Gastroesophageal sphincter (tissue), 4 donors: Measurements from ENCODE around the gene CDH4. TPM values are rescaled to one million over a fixed set of nuclear protein-coding genes. Genes with fewer than 3 reads are reported as not detected.

Experiments
- ATAC-seq: fragments of 150-250 bp; one replicate; pipeline ENCODE4 v1.9.1; 2016; ENCODE audit warnings: mild to moderate bottlenecking, moderate library complexity
- H3K27ac ChIP-seq, 4 donors: fragments of 200-600 bp; sonication (generic) in 3 of 4; 1 replicate in 3 of 4; 2 replicates in 1 of 4; pipeline ENCODE4 v1.5.1; 2016 to 2019
- H3K27me3 ChIP-seq: fragments of 200-600 bp; sonication (generic); one replicate; pipeline ENCODE4 v1.5.1; 2019
- H3K36me3 ChIP-seq, 2 donors: fragments of 200-600 bp; sonication (generic); one replicate each; pipeline ENCODE4 v1.5.1; 2019; ENCODE audit warnings: control low read depth in 1 of 2
- H3K4me1 ChIP-seq, 3 donors: fragments of 200-600 bp; sonication (generic); 1 replicate in 2 of 3; 2 replicates in 1 of 3; pipeline ENCODE4 v1.5.1; 2016 to 2019; ENCODE audit warnings: control low read depth in 2 of 3
- H3K4me3 ChIP-seq, 2 donors: fragments of 200-600 bp; sonication (generic); one replicate each; pipeline ENCODE4 v1.5.1; 2019; ENCODE audit warnings: mild to moderate bottlenecking in 1 of 2, moderate library complexity in 1 of 2
- H3K9me3 ChIP-seq, 3 donors: fragments of 200-600 bp; sonication (generic); one replicate each; pipeline ENCODE4 v1.5.1; 2017 to 2019; ENCODE audit warnings: control low read depth in 2 of 3
- CTCF ChIP-seq, 4 experiments: fragments of 200-600 bp in 2 of 4; fragments of 450-650 bp in 2 of 4; sonication (generic) in 1 of 4; IDR thresholded peaks; one replicate each; pipeline ENCODE4 v1.5.1; 2017 to 2019; ENCODE audit warnings: antibody characterized with exemption in 4 of 4, mild to moderate bottlenecking in 2 of 4, moderate library complexity in 2 of 4
- EP300 ChIP-seq: sonication (generic); formaldehyde crosslinking; IDR thresholded peaks from one replicate; pipeline ENCODE4 v1.6.1; 2017; ENCODE audit warnings: antibody characterized with exemption, mild to moderate bottlenecking
- POLR2A ChIP-seq, 2 donors: fragments of 450-650 bp; IDR thresholded peaks; one replicate each; pipeline ENCODE4 v1.6.1; 2017; ENCODE audit warnings: antibody characterized with exemption in 2 of 2, mild to moderate bottlenecking in 2 of 2, moderate library complexity in 1 of 2
- POLR2AphosphoS5 ChIP-seq: sonication (generic); formaldehyde crosslinking; IDR thresholded peaks from one replicate; pipeline ENCODE4 v1.6.1; 2017; ENCODE audit warnings: antibody characterized with exemption
- WGBS, 2 donors: methylation state at CpG; one replicate each; pipeline ENCODE4 v1.1.5; 2018; ENCODE audit warnings: low coverage in 1 of 2; 5-methylcytosine and 5-hydroxymethylcytosine counted together
- total RNA-seq, 4 donors: library from RNA; depleted of rRNA; stranded (reverse); fragments of >200 nt; gene quantifications; one replicate each; pipeline ENCODE4 v1.1.0, GENCODE V29; 2016

CDH4 gene
- total RNA-seq, 4 donors from 2014 or later: under 0.01 to 1.5 (median 0.42) TPM; not detected in 1

DNA sequence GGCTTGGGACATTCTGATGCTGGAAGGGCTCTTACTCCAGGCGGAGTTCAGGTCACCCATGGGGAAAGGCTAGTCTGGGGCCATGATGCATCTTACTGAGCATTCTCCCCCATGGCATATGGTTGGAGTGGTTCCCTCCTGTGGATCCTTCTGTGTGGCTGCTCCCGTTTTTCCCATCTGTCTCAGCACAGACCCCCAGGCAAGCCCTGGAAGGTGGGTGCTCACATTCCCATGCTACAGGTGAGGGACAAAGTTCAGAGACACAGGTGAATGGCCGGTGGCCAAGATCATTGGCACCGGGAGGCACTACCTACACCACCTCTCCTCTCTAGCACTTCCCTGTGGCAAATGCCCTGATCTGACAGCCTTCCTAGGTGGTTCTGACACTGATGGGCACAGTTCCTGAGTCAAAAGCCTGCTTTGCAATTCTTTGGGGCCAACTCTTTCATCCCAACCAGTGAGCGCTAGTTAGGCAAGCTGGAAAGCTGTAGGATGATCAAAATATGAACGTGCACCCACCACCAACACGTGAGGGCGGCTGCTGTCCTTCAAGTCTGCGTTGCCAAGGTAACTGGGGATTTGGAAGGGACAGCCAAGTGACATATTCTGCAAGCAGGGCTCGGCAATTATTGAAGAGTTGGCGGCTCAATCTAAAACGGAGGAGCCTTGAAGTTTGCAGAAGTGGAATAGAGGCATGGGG is 124.6 kb downstream of the CDH4 start:
- no peak overlapping the region for H3K4me3 ChIP-seq
- 88 to 89% methylated on average over 8 to 10 of the region's 12 CpGs for WGBS, 2 donors

DNA sequence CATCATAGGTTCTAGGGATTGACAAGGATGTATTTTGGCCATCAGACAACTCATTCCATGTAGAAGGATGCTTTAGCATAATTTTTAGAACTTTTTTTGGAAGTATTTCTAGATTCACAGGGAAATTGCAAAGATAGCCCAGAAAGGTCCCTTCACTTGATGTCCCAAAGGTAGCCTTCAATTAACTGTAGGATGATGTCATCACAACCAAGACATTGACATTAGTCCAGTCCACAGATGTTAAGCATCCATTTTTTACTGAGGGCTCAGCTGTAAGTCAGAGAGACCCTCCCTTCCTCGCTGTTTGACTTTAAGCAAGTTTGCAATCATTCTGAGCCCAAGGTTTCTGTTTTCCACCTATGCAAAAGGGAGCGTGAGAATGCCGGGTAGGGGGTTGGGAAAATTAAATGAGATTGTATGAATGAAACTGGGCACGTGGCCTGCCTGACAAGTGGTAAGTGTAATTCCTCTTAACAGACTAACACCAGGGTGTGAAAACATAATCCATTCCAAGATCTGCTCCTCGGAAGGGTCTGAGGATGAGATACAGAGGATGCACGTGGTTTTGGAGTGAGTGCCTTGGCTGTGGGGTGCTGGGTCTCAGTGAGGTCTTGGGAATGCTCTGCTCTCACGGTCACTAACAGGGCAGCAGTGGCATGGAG is 126.8 kb downstream of the CDH4 start:
- Histone ChIP-seq H3K36me3 (no peaks in the 10 kb centered on the region), H3K4me1 (no peaks in the 10 kb centered on the region)

More for the DNA sequence above, 124.6 kb downstream of the CDH4 start:
- ATAC-seq: no peak
- Histone ChIP-seq H3K4me1 (no peaks in the 10 kb centered on the region), H3K27me3 (peaks cover 31% of the 10 kb centered on the region), H3K27ac (no peak overlapping the region), H3K36me3 (no peaks in the 10 kb centered on the region), H3K9me3 (peaks cover 0 to 5% (median 0%) of the 10 kb centered on the region in 3 donors)
- TF ChIP-seq CTCF (IDR thresholded peaks at IDR 0.05) (no peak), EP300 (no peak), POLR2AphosphoS5 (no peak), POLR2A (IDR thresholded peaks at IDR 0.05) (no peak)

DNA sequence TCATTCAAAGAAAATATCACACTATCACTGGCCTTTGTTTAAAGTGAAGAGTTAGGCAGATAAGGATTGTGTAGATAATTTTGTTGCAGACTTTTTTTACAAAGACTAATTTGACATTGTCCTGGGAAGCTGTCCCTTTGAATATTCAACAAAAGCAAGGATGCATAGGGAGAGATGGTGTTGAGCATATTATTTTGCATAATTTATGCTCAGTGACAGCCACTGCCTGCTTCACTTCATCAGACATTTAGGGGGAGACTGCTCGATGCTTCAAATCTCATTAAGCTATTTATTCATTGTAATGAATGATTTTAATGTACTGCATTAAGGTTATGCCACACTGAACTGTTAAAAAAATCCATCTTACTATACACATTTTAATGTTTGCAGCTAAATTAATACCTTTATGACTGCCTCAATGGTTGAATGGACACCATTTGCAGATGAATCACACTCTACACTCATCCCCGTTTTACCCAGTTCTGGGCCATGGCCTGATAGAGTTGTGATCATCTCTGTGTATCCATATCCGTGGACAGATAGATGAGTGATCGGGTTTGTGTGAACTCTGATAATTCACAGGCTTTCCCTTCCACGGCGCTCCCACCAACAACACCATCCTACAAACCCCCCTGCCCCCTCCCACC is 128.0 kb downstream of the CDH4 start:
- ATAC-seq: no peak
- H3K9me3 ChIP-seq: peaks cover 0 to 24% (median 0%) of the 10 kb centered on the region in 3 donors

More for the DNA sequence above, 126.8 kb downstream of the CDH4 start:
- no peak for ATAC-seq
- no peak for TF ChIP-seq POLR2AphosphoS5
- TF ChIP-seq CTCF (IDR thresholded peaks at IDR 0.05): no peak
- no peak for TF ChIP-seq POLR2A (IDR thresholded peaks at IDR 0.05)
- no peak for TF ChIP-seq EP300
- Histone ChIP-seq H3K27ac (no peak overlapping the region), H3K4me3 (no peak overlapping the region), H3K27me3 (peaks cover 9% of the 10 kb centered on the region), H3K9me3 (peaks cover 0 to 13% (median 0%) of the 10 kb centered on the region in 3 donors)
- 5 to 79% methylated on average over 3 to 4 of the region's 7 CpGs for WGBS, 2 donors

GRCh38 chr20:61380545-61380915 is 128.5 kb downstream of the CDH4 start:
- H3K27me3 ChIP-seq: peaks cover 2% of the 10 kb centered on the region
- H3K36me3 ChIP-seq: no peaks in the 10 kb centered on the region
- TF ChIP-seq POLR2AphosphoS5 (no peak), POLR2A (IDR thresholded peaks at IDR 0.05) (no peak), CTCF (IDR thresholded peaks at IDR 0.05) (no peak), EP300 (no peak)
- H3K27ac ChIP-seq: no peak overlapping the region
- H3K4me3 ChIP-seq: no peak overlapping the region
- peaks cover 0 to 24% (median 0%) of the 10 kb centered on the region in 3 donors for H3K9me3 ChIP-seq
- H3K4me1 ChIP-seq: no peaks in the 10 kb centered on the region
- ATAC-seq: no peak
- WGBS, 2 donors: 58 to 78% methylated on average over 4 to 6 of the region's 7 CpGs

More for the DNA sequence above, 128.0 kb downstream of the CDH4 start:
- Histone ChIP-seq H3K36me3 (no peaks in the 10 kb centered on the region), H3K4me3 (no peak overlapping the region), H3K27ac (no peak overlapping the region), H3K27me3 (no peaks in the 10 kb centered on the region), H3K4me1 (no peaks in the 10 kb centered on the region)
- 69 to 82% methylated on average over 4 to 6 of the region's 6 CpGs for WGBS, 2 donors
- TF ChIP-seq POLR2A (IDR thresholded peaks at IDR 0.05) (no peak), EP300 (no peak), CTCF (IDR thresholded peaks at IDR 0.05) (no peak), POLR2AphosphoS5 (no peak)
